ENCODE data around the gene GPR155.

DNA sequence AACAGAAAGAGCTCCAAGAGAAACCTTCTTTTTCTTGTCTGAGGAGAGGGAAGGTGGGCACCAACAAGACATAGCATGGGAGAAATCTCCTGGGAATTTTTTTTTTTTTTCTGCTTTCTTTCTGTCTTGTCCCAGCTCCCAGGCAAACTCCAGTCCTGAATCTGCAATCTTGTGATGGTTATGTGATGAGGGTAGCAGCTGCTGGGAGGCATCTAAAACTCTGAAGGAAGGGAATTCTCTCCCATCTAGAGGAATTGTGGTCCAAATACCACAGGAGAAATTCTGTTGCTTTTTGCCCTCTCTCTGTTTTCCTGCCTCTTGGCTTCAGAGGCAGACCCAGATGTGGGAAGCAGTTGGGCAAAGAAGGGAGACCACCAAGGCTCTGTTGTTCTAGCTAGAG is 74.6 kb downstream of the GPR155 start:
- TF ChIP-seq, protein P1, sequence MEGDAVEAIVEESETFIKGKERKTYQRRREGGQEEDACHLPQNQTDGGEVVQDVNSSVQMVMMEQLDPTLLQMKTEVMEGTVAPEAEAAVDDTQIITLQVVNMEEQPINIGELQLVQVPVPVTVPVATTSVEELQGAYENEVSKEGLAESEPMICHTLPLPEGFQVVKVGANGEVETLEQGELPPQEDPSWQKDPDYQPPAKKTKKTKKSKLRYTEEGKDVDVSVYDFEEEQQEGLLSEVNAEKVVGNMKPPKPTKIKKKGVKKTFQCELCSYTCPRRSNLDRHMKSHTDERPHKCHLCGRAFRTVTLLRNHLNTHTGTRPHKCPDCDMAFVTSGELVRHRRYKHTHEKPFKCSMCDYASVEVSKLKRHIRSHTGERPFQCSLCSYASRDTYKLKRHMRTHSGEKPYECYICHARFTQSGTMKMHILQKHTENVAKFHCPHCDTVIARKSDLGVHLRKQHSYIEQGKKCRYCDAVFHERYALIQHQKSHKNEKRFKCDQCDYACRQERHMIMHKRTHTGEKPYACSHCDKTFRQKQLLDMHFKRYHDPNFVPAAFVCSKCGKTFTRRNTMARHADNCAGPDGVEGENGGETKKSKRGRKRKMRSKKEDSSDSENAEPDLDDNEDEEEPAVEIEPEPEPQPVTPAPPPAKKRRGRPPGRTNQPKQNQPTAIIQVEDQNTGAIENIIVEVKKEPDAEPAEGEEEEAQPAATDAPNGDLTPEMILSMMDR (conservative IDR thresholded peaks at IDR 0.05; ENCODE audit: low read depth, low read length) = no peak
- TF ChIP-seq EZH2 (IDR thresholded peaks at IDR 0.05; ENCODE audit: low read length, unreplicated experiment) = no peak

Measured in PC-3 (cell line).